ENCODE measurements around the gene SLC8A3.

SLC8A3 gene

GRCh38 chr14:70045844-70046535 lies 142.8 kb downstream of the SLC8A3 start:
- no peak overlapping the region for H3K4me3 ChIP-seq (ENCODE audit: low read depth, low read length)
- TF ChIP-seq, protein P1, sequence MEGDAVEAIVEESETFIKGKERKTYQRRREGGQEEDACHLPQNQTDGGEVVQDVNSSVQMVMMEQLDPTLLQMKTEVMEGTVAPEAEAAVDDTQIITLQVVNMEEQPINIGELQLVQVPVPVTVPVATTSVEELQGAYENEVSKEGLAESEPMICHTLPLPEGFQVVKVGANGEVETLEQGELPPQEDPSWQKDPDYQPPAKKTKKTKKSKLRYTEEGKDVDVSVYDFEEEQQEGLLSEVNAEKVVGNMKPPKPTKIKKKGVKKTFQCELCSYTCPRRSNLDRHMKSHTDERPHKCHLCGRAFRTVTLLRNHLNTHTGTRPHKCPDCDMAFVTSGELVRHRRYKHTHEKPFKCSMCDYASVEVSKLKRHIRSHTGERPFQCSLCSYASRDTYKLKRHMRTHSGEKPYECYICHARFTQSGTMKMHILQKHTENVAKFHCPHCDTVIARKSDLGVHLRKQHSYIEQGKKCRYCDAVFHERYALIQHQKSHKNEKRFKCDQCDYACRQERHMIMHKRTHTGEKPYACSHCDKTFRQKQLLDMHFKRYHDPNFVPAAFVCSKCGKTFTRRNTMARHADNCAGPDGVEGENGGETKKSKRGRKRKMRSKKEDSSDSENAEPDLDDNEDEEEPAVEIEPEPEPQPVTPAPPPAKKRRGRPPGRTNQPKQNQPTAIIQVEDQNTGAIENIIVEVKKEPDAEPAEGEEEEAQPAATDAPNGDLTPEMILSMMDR (IDR thresholded peaks at IDR 0.05; ENCODE audit: low read depth, low read length, missing control alignments): peak; percentile 63
- in situ Hi-C loops (cut with HindIII; ENCODE audit: low sequenced_read_pairs): loop anchor here (25.0 kb wide), 1 partner anchor 234 kb away; no protein-coding TSS in a partner anchor
- no peak for DNase-seq (ENCODE audit: low read depth)

GRCh38 chr14:70045310-70045709 lies 143.4 kb downstream of the SLC8A3 start:
- H3K4me3 ChIP-seq (ENCODE audit: low read depth, low read length): no peak overlapping the region
- DNase-seq (ENCODE audit: low read depth): no peak
- TF ChIP-seq, protein P1 (IDR thresholded peaks at IDR 0.05; ENCODE audit: low read depth, low read length, missing control alignments): no peak
- in situ Hi-C loops (cut with HindIII; ENCODE audit: low sequenced_read_pairs): loop anchor here (25.0 kb wide), 1 partner anchor 233 kb away; no protein-coding TSS in a partner anchor

- in situ Hi-C loops (cut with HindIII; ENCODE audit: low sequenced_read_pairs): loop anchor here (25.0 kb wide), 1 partner anchor 231 kb away; no protein-coding TSS in a partner anchor
- TF ChIP-seq, protein P1 (IDR thresholded peaks at IDR 0.05; ENCODE audit: low read depth, low read length, missing control alignments): no peak
- DNase-seq (ENCODE audit: low read depth): no peak
- no peak overlapping the region for H3K4me3 ChIP-seq (ENCODE audit: low read depth, low read length)
These were observed 145.8 kb downstream of the SLC8A3 start for GRCh38 chr14:70043001-70043400.

GRCh38 chr14:70036665-70037064 lies 152.1 kb downstream of the SLC8A3 start:
- TF ChIP-seq, protein P1 (IDR thresholded peaks at IDR 0.05; ENCODE audit: low read depth, low read length, missing control alignments): peak; percentile 16
- no peak for DNase-seq (ENCODE audit: low read depth)
- in situ Hi-C loops (cut with HindIII; ENCODE audit: low sequenced_read_pairs): loop anchor here (25.0 kb wide), 1 partner anchor 224 kb away; no protein-coding TSS in a partner anchor
- no peak overlapping the region for H3K4me3 ChIP-seq (ENCODE audit: low read depth, low read length)

GRCh38 chr14:70034257-70034656 lies 154.5 kb downstream of the SLC8A3 start:
- no peak for DNase-seq (ENCODE audit: low read depth)
- TF ChIP-seq, protein P1 (IDR thresholded peaks at IDR 0.05; ENCODE audit: low read depth, low read length, missing control alignments): no peak
- in situ Hi-C loops (cut with HindIII; ENCODE audit: low sequenced_read_pairs): loop anchor here (25.0 kb wide), 1 partner anchor 222 kb away; no protein-coding TSS in a partner anchor

GRCh38 chr14:70033561-70033960 lies 155.2 kb downstream of the SLC8A3 start:
- in situ Hi-C loops (cut with HindIII; ENCODE audit: low sequenced_read_pairs): loop anchor here (25.0 kb wide), 1 partner anchor 221 kb away; no protein-coding TSS in a partner anchor
- H3K4me3 ChIP-seq (ENCODE audit: low read depth, low read length): no peak overlapping the region
- TF ChIP-seq, protein P1 (IDR thresholded peaks at IDR 0.05; ENCODE audit: low read depth, low read length, missing control alignments): no peak
- no peak for DNase-seq (ENCODE audit: low read depth)

More at GRCh38 chr14:70034257-70034656, 154.5 kb downstream of the SLC8A3 start:
- H3K4me3 ChIP-seq (ENCODE audit: low read depth, low read length): no peak overlapping the region

Data from astrocyte of the cerebellum (primary cell).